KMS-11 (cell line): ENCODE results near the gene TCL1A.
"Not testable (repeated sequence)": the region's sequence is repeated elsewhere in the genome, so short reads cannot be mapped to it uniquely, and the experiment has no call there.

Source experiments
- H2AFZ ChIP-seq: fragments of 200-600 bp; sonication (generic); 2 replicates; pipeline ENCODE4 v1.6.1; 2016; ENCODE audit warnings: antibody characterized with exemption, mixed run types, low read depth
- H3K27ac ChIP-seq: fragments of 200-600 bp; sonication (generic); 2 replicates; pipeline ENCODE4 v1.6.1; 2016; ENCODE audit warnings: mild to moderate bottlenecking, mixed run types
- H3K27me3 ChIP-seq: fragments of 200-600 bp; sonication (generic); 2 replicates; pipeline ENCODE4 v1.6.1; 2017; ENCODE audit warnings: mild to moderate bottlenecking, low read depth, mixed run types, moderate library complexity; ENCODE audit not compliant: insufficient read depth
- H3K36me3 ChIP-seq: fragments of 200-600 bp; sonication (generic); 2 replicates; pipeline ENCODE4 v1.6.1; 2017; ENCODE audit warnings: mild to moderate bottlenecking, mixed run types; ENCODE audit not compliant: insufficient read depth
- H3K4me1 ChIP-seq: fragments of 200-600 bp; sonication (generic); 2 replicates; pipeline ENCODE4 v1.6.1; 2016; ENCODE audit warnings: mild to moderate bottlenecking, low read depth, mixed run types; ENCODE audit not compliant: poor library complexity, severe bottlenecking
- H3K4me2 ChIP-seq: fragments of 200-600 bp; sonication (generic); 2 replicates; pipeline ENCODE4 v1.7.0; 2016; ENCODE audit warnings: mild to moderate bottlenecking, mixed run types
- H3K4me3 ChIP-seq: fragments of 200-600 bp; sonication (generic); IDR thresholded peaks from 2 replicates; pipeline ENCODE4 v1.6.1; 2017; ENCODE audit warnings: low read depth, low read length, mixed read lengths; ENCODE audit not compliant: insufficient read depth
- H3K79me2 ChIP-seq: fragments of 200-600 bp; sonication (generic); 2 replicates; pipeline ENCODE4 v1.6.1; 2016; ENCODE audit warnings: low read depth, mixed run types; ENCODE audit not compliant: insufficient read depth
- H3K9ac ChIP-seq: fragments of 200-600 bp; sonication (generic); 2 replicates; pipeline ENCODE4 v1.6.1; 2016; ENCODE audit warnings: mild to moderate bottlenecking, mixed run types
- H4K20me1 ChIP-seq: fragments of 200-600 bp; sonication (generic); 2 replicates; pipeline ENCODE4 v1.6.1; 2016; ENCODE audit warnings: mild to moderate bottlenecking, mixed run types; ENCODE audit not compliant: insufficient read depth
- TF ChIP-seq, protein P1 (sequence below): fragments of 200-600 bp; sonication (generic); conservative IDR thresholded peaks from 2 replicates; pipeline ENCODE4 v1.6.1; 2017; ENCODE audit warnings: low read depth, mild to moderate bottlenecking, antibody characterized with exemption, low read length, moderate library complexity, mixed read lengths

Gene TCL1A

DNA sequence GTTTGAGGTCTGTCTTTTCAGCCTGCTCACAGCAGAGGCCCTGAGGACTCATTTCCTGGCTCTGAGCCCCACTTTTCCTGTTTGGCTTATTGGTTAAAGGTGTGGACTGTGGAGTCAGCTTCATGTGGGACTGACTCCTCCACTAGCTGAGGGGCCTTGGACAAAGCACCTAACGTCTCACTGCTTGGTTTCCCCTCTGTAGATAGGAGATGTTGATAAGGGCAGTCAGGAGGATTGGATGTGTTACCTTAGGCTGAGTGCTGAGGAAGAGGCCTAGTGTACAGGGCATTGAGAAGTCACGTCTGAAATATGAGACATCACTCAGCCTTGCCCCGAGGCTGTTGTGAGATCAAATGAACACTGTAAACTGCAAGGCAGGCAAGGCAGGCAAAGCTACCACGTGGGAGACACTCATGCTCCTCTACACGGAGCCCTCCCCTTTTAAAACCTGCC, 27.1 kb upstream of the TCL1A start:
- no peaks in the 10 kb centered on the region for H3K27me3 ChIP-seq
- no peaks in the 10 kb centered on the region for H3K79me2 ChIP-seq
- H3K4me2 ChIP-seq, result no peak overlapping the region
- no peak overlapping the region for H3K9ac ChIP-seq
- no peaks in the 10 kb centered on the region for H3K4me1 ChIP-seq
- H2AFZ ChIP-seq, result no peak overlapping the region
- H3K36me3 ChIP-seq, result no peaks in the 10 kb centered on the region
- TF ChIP-seq, protein P1, sequence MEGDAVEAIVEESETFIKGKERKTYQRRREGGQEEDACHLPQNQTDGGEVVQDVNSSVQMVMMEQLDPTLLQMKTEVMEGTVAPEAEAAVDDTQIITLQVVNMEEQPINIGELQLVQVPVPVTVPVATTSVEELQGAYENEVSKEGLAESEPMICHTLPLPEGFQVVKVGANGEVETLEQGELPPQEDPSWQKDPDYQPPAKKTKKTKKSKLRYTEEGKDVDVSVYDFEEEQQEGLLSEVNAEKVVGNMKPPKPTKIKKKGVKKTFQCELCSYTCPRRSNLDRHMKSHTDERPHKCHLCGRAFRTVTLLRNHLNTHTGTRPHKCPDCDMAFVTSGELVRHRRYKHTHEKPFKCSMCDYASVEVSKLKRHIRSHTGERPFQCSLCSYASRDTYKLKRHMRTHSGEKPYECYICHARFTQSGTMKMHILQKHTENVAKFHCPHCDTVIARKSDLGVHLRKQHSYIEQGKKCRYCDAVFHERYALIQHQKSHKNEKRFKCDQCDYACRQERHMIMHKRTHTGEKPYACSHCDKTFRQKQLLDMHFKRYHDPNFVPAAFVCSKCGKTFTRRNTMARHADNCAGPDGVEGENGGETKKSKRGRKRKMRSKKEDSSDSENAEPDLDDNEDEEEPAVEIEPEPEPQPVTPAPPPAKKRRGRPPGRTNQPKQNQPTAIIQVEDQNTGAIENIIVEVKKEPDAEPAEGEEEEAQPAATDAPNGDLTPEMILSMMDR, result no peak
- no peak overlapping the region for H3K4me3 ChIP-seq
- H3K27ac ChIP-seq, result no peak overlapping the region
- no peaks in the 10 kb centered on the region for H4K20me1 ChIP-seq

DNA sequence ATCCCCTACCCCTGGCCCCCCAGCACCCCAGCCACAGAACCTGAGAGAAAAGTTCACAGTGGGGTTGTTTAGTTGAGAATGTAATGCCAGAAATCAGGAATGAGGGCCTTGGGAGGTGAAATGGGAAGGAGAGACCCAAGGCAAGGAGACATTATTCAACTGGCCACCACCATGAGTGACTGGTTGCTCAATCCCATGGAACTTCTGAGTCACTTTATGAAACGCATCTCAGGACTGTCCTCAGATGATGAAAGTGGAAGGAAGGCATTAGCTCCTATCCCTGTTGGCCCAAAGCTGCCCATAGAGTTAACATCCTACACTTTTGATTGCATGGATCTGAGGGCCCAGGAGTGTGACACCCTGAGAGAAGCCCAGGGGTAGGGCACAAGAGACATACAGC, 25.4 kb upstream of the TCL1A start:
- Histone ChIP-seq H3K27me3 (no peaks in the 10 kb centered on the region), H3K4me3 (no peak overlapping the region), H3K27ac (no peak overlapping the region), H3K4me1 (no peaks in the 10 kb centered on the region), H2AFZ (no peak overlapping the region), H3K79me2 (no peaks in the 10 kb centered on the region), H3K36me3 (no peaks in the 10 kb centered on the region), H3K4me2 (no peak overlapping the region), H3K9ac (no peak overlapping the region), H4K20me1 (no peaks in the 10 kb centered on the region)
- TF ChIP-seq, protein P1, result no peak

GRCh38 chr14:95733212-95733611, 19.3 kb upstream of the TCL1A start:
- no peak overlapping the region for H2AFZ ChIP-seq
- no peaks in the 10 kb centered on the region for H4K20me1 ChIP-seq

DNA sequence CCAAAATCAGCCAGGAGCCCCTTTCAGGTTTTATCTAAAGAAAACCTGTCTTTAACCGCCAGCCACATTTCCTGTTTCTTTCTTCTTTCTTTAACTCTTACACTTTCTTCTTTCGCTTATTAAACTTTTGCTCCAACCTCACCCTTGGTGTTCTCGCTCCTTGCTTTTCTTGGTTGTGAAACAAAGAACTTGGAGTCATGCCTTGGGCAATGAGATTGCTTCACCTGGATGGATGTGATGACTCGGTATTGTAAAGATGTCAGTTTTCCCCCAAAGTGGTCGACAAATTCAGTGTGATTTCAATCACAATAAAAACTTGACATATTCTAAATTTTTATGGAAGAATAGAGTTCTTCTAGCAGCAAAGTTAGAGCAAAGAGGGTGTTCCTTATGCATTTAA, 16.2 kb upstream of the TCL1A start:
- TF ChIP-seq, protein P1, result no peak
- no peaks in the 10 kb centered on the region for H3K4me1 ChIP-seq
- H4K20me1 ChIP-seq, result no peaks in the 10 kb centered on the region
- no peak overlapping the region for H3K4me3 ChIP-seq
- H3K27me3 ChIP-seq, result no peaks in the 10 kb centered on the region
- H3K79me2 ChIP-seq, result no peaks in the 10 kb centered on the region
- no peak overlapping the region for H3K4me2 ChIP-seq
- H2AFZ ChIP-seq, result no peak overlapping the region
- no peak overlapping the region for H3K9ac ChIP-seq
- H3K36me3 ChIP-seq, result no peaks in the 10 kb centered on the region
- H3K27ac ChIP-seq, result no peak overlapping the region

More at GRCh38 chr14:95733212-95733611, 19.3 kb upstream of the TCL1A start:
- Histone ChIP-seq H3K27me3 (no peaks in the 10 kb centered on the region), H3K79me2 (no peaks in the 10 kb centered on the region), H3K27ac (no peak overlapping the region), H3K9ac (no peak overlapping the region), H3K36me3 (no peaks in the 10 kb centered on the region), H3K4me1 (no peaks in the 10 kb centered on the region), H3K4me3 (no peak overlapping the region), H3K4me2 (no peak overlapping the region)
- TF ChIP-seq, protein P1, result no peak

DNA sequence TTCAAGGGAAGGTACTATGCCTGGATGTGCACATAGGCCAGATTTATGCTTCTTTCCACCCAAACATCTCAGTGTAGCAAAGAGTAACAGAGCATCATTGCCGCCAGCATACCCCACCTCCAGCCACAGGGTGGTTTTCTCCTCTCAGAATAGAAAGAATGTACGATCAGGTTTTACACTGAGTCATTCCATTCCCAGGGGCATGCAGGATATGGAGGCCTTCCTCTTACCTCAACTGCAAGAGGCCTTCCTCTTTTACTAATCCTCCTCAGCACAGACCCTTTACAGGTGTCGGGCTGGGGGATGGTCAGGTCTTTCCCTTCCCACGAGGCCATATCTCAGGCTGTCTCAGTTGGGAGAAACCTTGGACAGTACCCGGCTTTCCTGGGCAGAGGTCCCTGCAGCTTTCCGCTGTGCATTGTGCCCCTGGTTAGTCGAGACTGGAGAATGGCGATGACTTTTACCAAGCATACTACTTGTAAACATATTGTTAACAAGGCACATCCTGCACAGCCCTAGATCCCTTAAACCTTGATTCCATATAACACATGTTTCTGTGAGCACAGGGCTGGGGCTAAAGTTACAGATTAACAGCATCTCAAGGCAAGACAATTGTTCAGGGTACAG, 15.6 kb upstream of the TCL1A start:
- H3K36me3 ChIP-seq, H3K79me2 ChIP-seq, H3K27ac ChIP-seq, H2AFZ ChIP-seq, H3K9ac ChIP-seq, H3K4me2 ChIP-seq, H3K4me1 ChIP-seq, H4K20me1 ChIP-seq, H3K27me3 ChIP-seq, H3K4me3 ChIP-seq: not testable (repeated sequence)
